ENCODE measurements around the gene HAGHL.

HAGHL gene

GRCh38 chr16:727291-727977, 528 bp downstream of the HAGHL start (continued):
- TF ChIP-seq ZNF132 (tag by site-specific recombination; IDR thresholded peaks at IDR 0.05; ENCODE audit: borderline replicate concordance) = no peak
- no peak for TF ChIP-seq INSM2 (tag by site-specific recombination; IDR thresholded peaks at IDR 0.05)
- no peak for TF ChIP-seq PRDM6 (tag by site-specific recombination; IDR thresholded peaks at IDR 0.05)
- TF ChIP-seq ZNF221 (tag by site-specific recombination; IDR thresholded peaks at IDR 0.05; ENCODE audit: borderline replicate concordance) = no peak
- no peak for TF ChIP-seq ZNF398 (tag by site-specific recombination; IDR thresholded peaks at IDR 0.05)
- no peak for TF ChIP-seq SCRT2 (tag by site-specific recombination; IDR thresholded peaks at IDR 0.05)
- TF ChIP-seq ZBTB48 (tag by site-specific recombination; IDR thresholded peaks at IDR 0.05) = peak; percentile 67; the same call in 1 of the 2 replicates
- 0 out of 2 replicates have a peak, but pooled peaks have one; percentile 21 for TF ChIP-seq KLF10 (tag by site-specific recombination; IDR thresholded peaks at IDR 0.05)
- TF ChIP-seq ZNF433 (tag by site-specific recombination; IDR thresholded peaks at IDR 0.05; ENCODE audit: low read depth) = no peak
- no peak for TF ChIP-seq ZFP3 (tag by site-specific recombination; IDR thresholded peaks at IDR 0.05; ENCODE audit: low read depth)
- TF ChIP-seq ZNF366 (tag by site-specific recombination; conservative IDR thresholded peaks at IDR 0.05) = no peak
- no peak for TF ChIP-seq AEBP2 (tag by site-specific recombination; IDR thresholded peaks at IDR 0.05; ENCODE audit: borderline replicate concordance)
- no peak for TF ChIP-seq ZNF513 (tag by site-specific recombination; IDR thresholded peaks at IDR 0.05)
- no peak for TF ChIP-seq ZNF311 (tag by site-specific recombination; IDR thresholded peaks at IDR 0.05; ENCODE audit: borderline replicate concordance)
- no peak for TF ChIP-seq ZNF350 (tag by site-specific recombination; IDR thresholded peaks at IDR 0.05)
- no peak for TF ChIP-seq ZNF76 (tag by site-specific recombination; IDR thresholded peaks at IDR 0.05; ENCODE audit: borderline replicate concordance, low read depth)
- no peak for TF ChIP-seq ZNF416 (tag by site-specific recombination; IDR thresholded peaks at IDR 0.05)
- TF ChIP-seq ZNF174 (tag by site-specific recombination; IDR thresholded peaks at IDR 0.05) = no peak
- no peak for TF ChIP-seq ZNF623 (tag by site-specific recombination; IDR thresholded peaks at IDR 0.05)
- peak; percentile 90 for TF ChIP-seq ZIC2 (tag by site-specific recombination; IDR thresholded peaks at IDR 0.05)
- no peak for TF ChIP-seq ZNF114 (tag by site-specific recombination; IDR thresholded peaks at IDR 0.05)
- no peak for TF ChIP-seq PRDM10 (tag by site-specific recombination; IDR thresholded peaks at IDR 0.05)
- TF ChIP-seq OVOL3 (tag by site-specific recombination; IDR thresholded peaks at IDR 0.05) = no peak
- peak; percentile 44; the same call in 1 of the 2 replicates for TF ChIP-seq ZNF629 (tag by site-specific recombination; IDR thresholded peaks at IDR 0.05)
- no peak for TF ChIP-seq ZNF175 (tag by site-specific recombination; IDR thresholded peaks at IDR 0.05)
- TF ChIP-seq ZNF561 (tag by site-specific recombination; IDR thresholded peaks at IDR 0.05; ENCODE audit: borderline replicate concordance) = no peak
- TF ChIP-seq ZNF555 (tag by site-specific recombination; conservative IDR thresholded peaks at IDR 0.05) = no peak
- TF ChIP-seq GLI2 (tag by site-specific recombination; IDR thresholded peaks at IDR 0.05; ENCODE audit: borderline replicate concordance, low read depth) = no peak

Measured in HEK293 (cell line).